Measurements from ENCODE around the gene ITSN1.

DNA sequence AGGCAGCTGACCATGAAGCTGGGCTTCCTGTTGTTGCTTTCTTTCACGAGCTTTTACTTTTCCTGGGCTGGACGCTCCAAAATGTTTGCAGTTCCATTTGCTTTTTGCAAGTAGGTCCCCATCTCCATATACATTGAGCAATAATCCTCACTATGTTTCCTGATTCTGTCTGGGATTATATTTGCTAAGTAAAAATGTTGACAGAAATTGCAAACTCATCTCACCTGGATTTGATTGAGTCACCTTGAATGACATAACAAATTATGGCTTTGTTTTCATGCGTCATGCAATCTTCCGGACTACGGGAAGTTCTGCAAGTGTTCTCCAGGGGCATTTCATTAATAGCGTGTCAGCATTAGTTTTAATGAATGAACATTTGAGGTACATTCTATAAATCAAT lies 254.4 kb downstream of the ITSN1 start:
- TF ChIP-seq, protein P1, sequence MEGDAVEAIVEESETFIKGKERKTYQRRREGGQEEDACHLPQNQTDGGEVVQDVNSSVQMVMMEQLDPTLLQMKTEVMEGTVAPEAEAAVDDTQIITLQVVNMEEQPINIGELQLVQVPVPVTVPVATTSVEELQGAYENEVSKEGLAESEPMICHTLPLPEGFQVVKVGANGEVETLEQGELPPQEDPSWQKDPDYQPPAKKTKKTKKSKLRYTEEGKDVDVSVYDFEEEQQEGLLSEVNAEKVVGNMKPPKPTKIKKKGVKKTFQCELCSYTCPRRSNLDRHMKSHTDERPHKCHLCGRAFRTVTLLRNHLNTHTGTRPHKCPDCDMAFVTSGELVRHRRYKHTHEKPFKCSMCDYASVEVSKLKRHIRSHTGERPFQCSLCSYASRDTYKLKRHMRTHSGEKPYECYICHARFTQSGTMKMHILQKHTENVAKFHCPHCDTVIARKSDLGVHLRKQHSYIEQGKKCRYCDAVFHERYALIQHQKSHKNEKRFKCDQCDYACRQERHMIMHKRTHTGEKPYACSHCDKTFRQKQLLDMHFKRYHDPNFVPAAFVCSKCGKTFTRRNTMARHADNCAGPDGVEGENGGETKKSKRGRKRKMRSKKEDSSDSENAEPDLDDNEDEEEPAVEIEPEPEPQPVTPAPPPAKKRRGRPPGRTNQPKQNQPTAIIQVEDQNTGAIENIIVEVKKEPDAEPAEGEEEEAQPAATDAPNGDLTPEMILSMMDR (IDR thresholded peaks at IDR 0.05) = no peak
- TF ChIP-seq POLR2AphosphoS5 (IDR thresholded peaks at IDR 0.05) (no peak), EP300 (IDR thresholded peaks at IDR 0.05) (no peak)
